Hematopoietic multipotent progenitor cell treated with erythropoietin and hydrocortisone succinate and interleukin-3 and kit ligand, for 4 days (in vitro differentiated cells): Measurements from ENCODE around the gene FOXP1.

Source experiments
- DNase-seq: peaks from one replicate; pipeline ENCODE4 v3.0.0-alpha.2; 2015

Gene FOXP1

DNA sequence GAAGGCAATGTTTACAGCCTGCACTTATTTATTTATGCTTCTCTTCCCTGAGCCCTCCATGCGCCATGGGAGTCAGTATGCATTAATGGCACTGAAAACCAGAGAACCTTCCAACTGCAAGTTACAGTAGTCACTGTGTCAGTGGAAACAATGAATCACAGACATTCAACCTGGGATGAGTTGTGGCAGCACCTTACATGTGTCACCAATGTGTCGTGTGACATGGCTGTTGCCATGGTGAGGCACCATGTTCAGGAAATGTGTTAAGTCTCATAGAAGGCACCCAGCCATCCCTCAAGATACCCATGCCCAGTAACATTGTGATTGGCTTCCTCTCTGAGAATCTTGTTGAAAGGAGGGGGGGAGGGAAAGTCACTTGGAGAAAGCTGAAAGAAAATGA, 105.0 kb downstream of the FOXP1 start:
- no peak for DNase-seq

DNA sequence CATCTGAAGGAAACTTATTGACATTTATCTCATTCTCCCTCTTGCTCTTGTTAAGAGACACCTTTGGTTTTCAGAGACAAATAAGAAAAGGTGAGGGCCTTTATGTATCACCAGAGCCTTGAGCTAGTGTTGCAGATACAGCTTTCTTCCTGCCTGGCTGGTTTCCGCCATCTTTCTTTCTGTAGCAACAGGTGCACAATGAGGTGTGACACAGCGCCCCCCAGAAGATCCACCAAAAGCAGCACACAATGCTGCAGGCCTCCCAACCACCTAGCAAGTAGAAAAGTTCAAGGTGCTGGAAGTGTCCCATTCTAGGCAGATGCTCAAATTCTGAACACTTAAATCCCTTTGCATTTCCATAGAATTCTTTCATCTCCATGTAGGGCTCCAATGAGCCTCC, 106.6 kb downstream of the FOXP1 start:
- DNase-seq: no peak

GRCh38 chr3:71469138-71469435, 114.4 kb downstream of the FOXP1 start:
- no peak for DNase-seq

DNA sequence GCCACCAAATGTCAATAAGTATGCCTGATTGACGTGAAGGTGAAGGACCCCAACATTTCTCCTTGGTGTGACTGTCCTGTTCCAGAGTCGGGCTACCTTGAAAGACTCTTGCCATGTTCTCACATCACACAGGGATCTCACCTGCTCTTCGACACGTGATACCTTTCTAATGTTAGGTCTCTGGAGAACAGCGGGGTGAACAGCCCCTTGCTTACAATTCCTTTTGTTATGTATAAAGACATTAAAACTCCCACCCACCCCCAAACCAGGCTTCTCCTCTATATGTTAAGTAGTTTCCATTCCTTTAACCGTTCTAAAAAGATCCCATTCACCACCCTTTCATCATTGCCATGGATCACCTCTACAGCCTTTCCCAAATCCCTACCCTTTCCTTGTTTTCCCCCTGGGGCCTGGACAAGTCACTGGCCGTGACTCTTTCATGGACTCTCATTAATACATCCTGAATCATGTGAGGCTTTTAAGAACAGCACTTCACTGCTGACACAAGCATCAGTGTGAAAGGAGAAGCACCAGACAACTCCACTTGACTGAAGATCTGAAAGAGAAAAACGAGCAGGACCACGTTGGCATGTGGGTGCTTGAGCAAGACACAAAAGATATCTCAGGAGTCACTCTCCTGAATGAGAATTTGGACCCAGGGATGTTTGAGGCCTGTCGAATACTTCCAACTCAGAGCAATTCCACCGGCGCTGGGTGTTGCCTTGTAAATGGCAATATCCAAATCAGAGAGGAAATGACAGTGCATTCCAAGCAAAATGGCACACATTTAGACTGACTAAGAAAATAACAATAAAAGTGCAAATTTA, 115.0 kb downstream of the FOXP1 start:
- no peak for DNase-seq

- DNase-seq: no peak
These were observed 117.0 kb downstream of the FOXP1 start for GRCh38 chr3:71466483-71466882.

- no peak for DNase-seq
These were observed 118.0 kb downstream of the FOXP1 start for GRCh38 chr3:71465371-71466036.

DNA sequence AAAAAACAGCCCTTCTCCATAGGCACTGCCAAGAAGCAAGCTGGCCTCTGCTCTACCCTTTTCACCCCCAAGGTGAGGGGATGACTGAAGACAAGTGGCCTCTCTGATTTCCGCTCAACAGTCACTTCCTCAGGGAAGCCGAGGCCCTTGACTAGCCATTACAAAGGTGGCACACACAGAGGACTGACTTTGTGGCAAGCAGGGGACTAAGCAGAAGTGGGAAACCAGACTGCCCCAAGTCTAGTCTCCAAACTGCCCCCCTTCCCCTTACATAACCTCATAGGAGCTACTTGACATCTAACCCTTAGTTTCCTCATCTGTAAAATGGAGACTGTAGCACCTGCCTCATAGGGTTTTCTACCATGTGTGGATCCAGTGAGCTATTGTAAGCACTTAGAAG, 118.9 kb downstream of the FOXP1 start:
- no peak for DNase-seq

GRCh38 chr3:71463617-71464016, 119.9 kb downstream of the FOXP1 start:
- DNase-seq: no peak

GRCh38 chr3:71462586-71462985, 120.9 kb downstream of the FOXP1 start:
- no peak for DNase-seq

- DNase-seq: no peak
These were observed 121.6 kb downstream of the FOXP1 start for GRCh38 chr3:71461749-71462483.

DNA sequence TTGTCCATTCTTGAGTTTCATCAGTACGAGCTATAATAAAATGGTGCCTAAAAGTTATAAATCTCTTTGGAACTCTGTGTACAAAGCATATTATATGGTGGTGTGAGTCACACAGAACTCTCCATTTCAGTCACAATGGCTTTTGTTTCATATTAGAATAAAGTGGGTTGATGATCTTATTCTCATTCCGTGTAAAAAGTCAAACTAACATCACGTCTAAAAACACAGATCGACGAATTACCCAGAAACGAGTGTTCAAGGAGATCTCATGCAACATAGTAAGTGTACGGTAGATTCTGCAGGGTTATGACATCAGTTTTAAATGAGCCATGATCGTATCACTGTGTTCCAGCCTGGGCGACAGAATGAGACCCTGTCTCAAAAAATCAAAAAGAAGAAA, 122.4 kb downstream of the FOXP1 start:
- DNase-seq: no peak

GRCh38 chr3:71458895-71459294, 124.6 kb downstream of the FOXP1 start:
- no peak for DNase-seq

GRCh38 chr3:71456826-71457225, 126.7 kb downstream of the FOXP1 start:
- DNase-seq: no peak

DNA sequence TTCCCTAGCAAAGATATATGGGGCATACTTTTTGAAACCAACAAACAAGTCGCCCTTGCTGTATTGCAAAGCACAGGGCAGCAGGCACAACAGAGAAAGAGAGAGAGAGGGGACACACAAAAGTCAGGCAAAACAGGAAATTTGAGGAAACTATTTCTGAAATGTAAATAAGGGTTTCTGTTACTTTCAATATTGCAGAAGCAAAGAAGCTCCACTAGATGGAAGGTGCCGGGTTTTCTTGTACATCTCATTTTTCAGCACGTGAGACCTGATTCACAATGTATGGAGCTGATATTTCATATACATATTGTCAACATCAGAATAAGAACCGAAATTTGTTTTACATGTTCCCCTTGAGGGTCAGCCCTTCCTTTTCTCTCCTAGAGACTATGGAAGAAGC, 127.4 kb downstream of the FOXP1 start:
- peak; percentile 65 for DNase-seq

DNA sequence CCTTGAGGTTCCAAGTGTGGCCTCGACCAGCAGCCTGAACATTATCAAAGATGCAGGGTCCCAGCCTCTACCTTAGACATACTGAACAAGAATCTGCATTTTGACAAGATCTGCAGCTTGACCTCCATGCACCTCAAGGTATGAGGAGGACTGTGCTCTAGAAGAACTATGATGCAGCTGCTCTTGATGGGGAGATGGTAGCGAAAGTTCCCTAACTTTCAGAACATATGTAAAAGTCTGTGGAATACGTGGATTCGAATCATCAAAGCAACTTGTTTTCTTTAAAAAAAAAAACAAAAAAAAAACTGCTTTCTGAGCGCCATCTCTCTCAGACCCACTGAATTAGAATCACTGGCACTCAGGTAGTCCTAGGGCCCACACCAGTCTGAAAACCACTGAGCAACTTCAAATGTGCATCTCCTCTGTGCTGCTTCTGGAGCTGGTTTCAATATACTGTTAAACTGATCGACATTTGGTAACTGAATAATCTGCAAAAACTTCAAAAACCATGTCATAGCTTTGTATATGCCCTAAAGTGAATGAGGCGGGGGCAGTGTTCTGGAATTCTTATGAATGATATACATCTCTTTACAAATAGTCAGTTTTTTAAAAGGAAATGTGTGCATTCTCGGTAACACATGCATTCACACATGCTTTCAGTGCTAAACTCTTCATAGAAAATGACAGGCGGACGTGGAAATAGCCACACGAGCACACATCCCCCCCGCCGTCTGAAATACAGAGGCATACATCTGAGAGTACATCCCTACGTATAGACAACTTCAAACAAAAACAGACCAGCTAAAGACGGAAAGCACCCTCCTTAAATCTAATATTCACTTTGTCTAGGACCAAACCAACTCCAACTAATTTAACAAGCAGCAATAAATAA, 128.8 kb downstream of the FOXP1 start:
- peak; percentile 57 for DNase-seq

DNA sequence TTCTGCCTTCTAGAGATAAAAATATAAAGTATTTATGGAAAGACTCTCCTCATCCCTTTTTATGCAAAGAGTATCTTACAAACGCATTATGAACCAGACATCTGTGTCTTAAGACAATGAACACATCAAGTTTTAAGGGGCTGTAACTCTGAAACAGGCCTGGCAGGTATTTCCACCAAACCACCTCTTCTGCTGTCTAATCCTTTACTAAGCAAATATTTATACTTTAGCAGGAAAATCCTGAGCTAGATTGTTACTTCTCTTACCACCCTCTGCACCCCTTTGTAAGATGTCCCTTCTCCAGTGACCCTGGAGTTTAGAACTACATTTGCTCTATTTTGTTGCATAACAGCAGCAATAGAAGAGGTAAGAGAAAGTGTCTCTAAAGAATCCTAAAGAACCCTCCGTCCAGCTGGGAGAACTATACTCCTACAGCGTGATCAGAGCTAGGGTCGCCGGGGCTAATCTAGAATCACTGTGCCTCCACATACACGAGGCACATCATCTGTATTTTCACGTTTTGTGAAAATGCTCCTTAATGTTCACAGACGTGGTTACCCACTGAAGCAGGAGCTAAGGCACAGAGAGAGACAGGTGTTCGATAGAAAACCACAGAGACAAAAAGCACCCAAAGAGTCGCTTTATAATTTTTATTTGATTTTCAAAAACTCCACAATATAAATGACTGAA, 129.6 kb downstream of the FOXP1 start:
- no peak for DNase-seq

DNA sequence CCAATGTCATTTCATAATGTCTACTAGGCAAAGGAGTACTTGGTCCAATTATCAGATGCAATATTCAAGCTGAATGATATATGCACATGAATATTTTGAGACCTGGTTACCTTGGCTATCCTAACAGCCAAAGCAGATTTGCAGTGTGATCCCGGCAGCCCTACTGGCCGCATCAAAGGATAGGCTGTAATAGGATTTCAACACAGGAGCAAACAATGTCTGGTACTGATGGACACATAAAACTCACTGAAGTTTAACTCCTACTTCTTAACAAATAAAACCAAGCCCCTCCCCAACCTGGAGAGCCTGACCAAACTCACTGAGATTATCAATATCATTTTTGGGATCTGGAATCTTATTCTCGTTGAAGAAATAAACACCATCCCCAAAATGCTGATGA, 130.2 kb downstream of the FOXP1 start:
- no peak for DNase-seq

DNA sequence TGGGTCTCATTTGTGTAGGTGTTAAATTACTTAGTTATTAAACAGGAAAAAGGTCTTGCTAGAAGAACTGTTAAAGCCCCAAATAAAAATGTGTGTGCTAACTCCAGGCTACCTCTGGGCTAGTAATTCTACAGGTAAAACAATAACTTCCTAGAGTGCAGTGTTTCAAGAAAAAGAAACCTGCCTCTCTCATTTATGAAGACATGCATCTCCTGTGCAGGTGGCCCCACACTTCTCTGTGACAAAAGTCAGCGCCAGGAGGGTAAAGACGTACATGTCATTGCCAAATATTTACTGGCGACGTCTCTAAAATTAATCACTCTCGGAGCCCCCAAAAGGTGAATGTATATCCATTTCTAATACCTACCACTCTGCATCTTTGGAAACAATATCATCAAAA, 131.7 kb downstream of the FOXP1 start:
- no peak for DNase-seq

- peak; percentile 59 for DNase-seq
These were observed 132.5 kb downstream of the FOXP1 start for GRCh38 chr3:71451060-71451459.

DNA sequence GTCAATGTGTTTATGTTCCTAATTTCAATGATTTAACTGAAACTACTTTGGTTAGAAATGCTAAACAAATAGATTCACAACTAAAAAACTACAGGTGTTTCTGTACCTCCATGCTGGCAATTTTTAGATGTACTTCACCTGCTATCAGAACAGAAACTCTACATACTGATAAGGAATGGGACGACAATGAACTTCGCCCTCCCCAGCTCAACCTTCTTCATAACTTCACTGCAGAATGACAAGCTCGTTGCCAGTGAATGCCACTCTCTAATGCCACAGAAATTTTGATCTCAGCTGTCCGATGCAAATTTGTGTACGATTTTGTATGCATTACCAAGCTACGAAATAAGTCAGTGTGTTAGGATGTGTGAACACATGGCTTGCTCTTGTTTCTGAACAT, 133.4 kb downstream of the FOXP1 start:
- no peak for DNase-seq

- peak; percentile 62 for DNase-seq
These were observed 135.7 kb downstream of the FOXP1 start for GRCh38 chr3:71447803-71448202.

DNA sequence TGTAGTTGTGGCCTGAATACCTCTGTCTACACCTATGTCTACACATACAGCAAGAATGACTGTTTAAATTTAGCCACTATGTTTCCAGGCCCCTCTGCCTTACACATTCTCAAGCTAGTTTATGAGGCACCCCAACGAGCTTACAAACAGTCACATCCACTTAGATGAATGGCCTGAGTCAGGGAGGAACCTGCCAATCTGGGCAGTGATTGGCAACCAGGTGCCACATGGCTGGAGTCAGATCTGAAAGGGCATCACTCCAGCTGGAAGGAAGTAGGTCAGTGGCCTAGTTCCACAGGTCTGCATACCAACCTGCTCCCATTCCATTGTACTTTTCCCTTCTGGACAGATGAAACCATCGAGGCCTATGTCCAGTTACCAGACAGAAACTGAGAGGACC, 136.3 kb downstream of the FOXP1 start:
- no peak for DNase-seq
